Activated CD8-positive, alpha-beta T cell treated with anti-CD3 and anti-CD28 coated beads, Interleukin-2, amount 10 ng/mL, durations not matched to agents 7 days and 5 days (primary cell): ENCODE results near the gene RUNX1. TPM values are rescaled to one million over a fixed set of nuclear protein-coding genes. Genes with fewer than 3 reads are reported as not detected.

Experiments
- ATAC-seq: fragments of 150-1000 bp; cut with Tn5 transposase; one replicate; pipeline ENCODE4 v1.10.0; 2021; ENCODE audit warnings: moderate library complexity
- CTCF ChIA-PET: fragments of 350-600 bp; sonication (Branson Sonifier 250); formaldehyde crosslinking; loops from one replicate; lab custom pipeline; 2021; ENCODE audit warnings: antibody characterized with exemption; lab: Charles Lee
- POLR2A ChIA-PET: fragments of 350-600 bp; sonication (Branson Sonifier 250); formaldehyde crosslinking; loops from one replicate; lab custom pipeline; 2021; ENCODE audit warnings: antibody characterized with exemption; lab: Charles Lee
- DNase-seq: peaks from one replicate; pipeline ENCODE4 v3.0.0-alpha.2; 2020
- H3K27ac Mint-ChIP-seq: one replicate; pipeline ENCODE4 v1.8.0; 2021; ENCODE audit warnings: mild to moderate bottlenecking, mixed read lengths
- H3K27me3 Mint-ChIP-seq: one replicate; pipeline ENCODE4 v1.8.0; 2021; ENCODE audit warnings: low read depth, mixed read lengths
- H3K36me3 Mint-ChIP-seq: one replicate; pipeline ENCODE4 v1.8.0; 2021; ENCODE audit warnings: low read depth, mixed read lengths
- H3K4me1 Mint-ChIP-seq: one replicate; pipeline ENCODE4 v1.8.0; 2021; ENCODE audit warnings: low read depth, mixed read lengths
- H3K4me3 Mint-ChIP-seq: one replicate; pipeline ENCODE4 v1.8.0; 2021; ENCODE audit warnings: mild to moderate bottlenecking, mixed read lengths
- H3K9me3 Mint-ChIP-seq: one replicate; pipeline ENCODE4 v1.8.0; 2022; ENCODE audit warnings: mixed read lengths; ENCODE audit not compliant: insufficient read depth
- total RNA-seq, 2 experiments: library from RNA; stranded (reverse); gene quantifications; one replicate each; pipeline ENCODE4 v1.2.3, GENCODE V29; 2021

RUNX1 gene
- total RNA-seq, 2 experiments from 2014 or later: 10.4 to 10.6 TPM

GRCh38 chr21:34915364-34915841 is 133.7 kb downstream of the RUNX1 start:
- CTCF ChIA-PET: no interaction called here
- H3K4me1 Mint-ChIP-seq: no peaks in the 10 kb centered on the region

GRCh38 chr21:34914239-34914638 is 134.9 kb downstream of the RUNX1 start:
- no peak overlapping the region for H3K27ac Mint-ChIP-seq
- H3K9me3 Mint-ChIP-seq: no peaks in the 10 kb centered on the region
- peaks cover 2% of the 10 kb centered on the region for H3K4me1 Mint-ChIP-seq
- POLR2A ChIA-PET: no interaction called here
- no peak overlapping the region for H3K4me3 Mint-ChIP-seq
- no peaks in the 10 kb centered on the region for H3K36me3 Mint-ChIP-seq
- peaks cover 13% of the 10 kb centered on the region for H3K27me3 Mint-ChIP-seq
- DNase-seq (no peak), ATAC-seq (no peak)
- CTCF ChIA-PET: no interaction called here

More at GRCh38 chr21:34915364-34915841, 133.7 kb downstream of the RUNX1 start:
- POLR2A ChIA-PET: no interaction called here
- no peak overlapping the region for H3K4me3 Mint-ChIP-seq
- no peak for ATAC-seq
- DNase-seq: no peak
- no peaks in the 10 kb centered on the region for H3K36me3 Mint-ChIP-seq
- H3K9me3 Mint-ChIP-seq: no peaks in the 10 kb centered on the region
- H3K27me3 Mint-ChIP-seq: peaks cover 13% of the 10 kb centered on the region
- H3K27ac Mint-ChIP-seq: no peak overlapping the region

DNA sequence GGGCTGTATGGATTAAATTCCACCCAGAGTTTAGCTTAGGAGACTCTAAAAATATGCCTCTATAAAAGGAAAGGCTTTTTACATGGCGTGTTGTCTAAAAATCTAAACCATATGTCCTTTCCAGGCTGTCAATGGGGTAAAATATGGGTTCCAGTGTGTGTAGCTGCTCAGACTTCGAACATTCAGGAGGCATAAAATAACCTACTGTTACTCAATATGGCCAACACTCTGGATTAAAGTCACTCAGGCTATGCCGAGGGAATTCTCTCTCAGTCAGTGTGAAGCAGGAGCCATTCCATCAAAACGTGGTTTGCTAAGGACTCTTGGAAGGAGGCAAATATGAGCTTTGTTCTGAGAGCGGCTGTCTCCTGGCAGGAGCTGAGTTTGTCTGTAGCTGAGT is 135.3 kb downstream of the RUNX1 start:
- Mint-ChIP-seq H3K4me3 (no peak overlapping the region), H3K4me1 (peaks cover 2% of the 10 kb centered on the region), H3K27me3 (peaks cover 13% of the 10 kb centered on the region), H3K36me3 (no peaks in the 10 kb centered on the region), H3K9me3 (no peaks in the 10 kb centered on the region), H3K27ac (no peak overlapping the region)
- CTCF ChIA-PET: no interaction called here
- POLR2A ChIA-PET: interaction anchor here (0.7 kb wide), 1 partner anchor 9 kb away, joined by 3 read pairs; no protein-coding TSS in a partner anchor
- ATAC-seq (no peak), DNase-seq (no peak)

GRCh38 chr21:34912022-34912945 is 136.8 kb downstream of the RUNX1 start:
- H3K36me3 Mint-ChIP-seq: no peaks in the 10 kb centered on the region
- H3K27me3 Mint-ChIP-seq: peaks cover 13% of the 10 kb centered on the region
- H3K9me3 Mint-ChIP-seq: no peaks in the 10 kb centered on the region
- CTCF ChIA-PET: no interaction called here
- H3K4me3 Mint-ChIP-seq: no peak overlapping the region
- ATAC-seq (no peak), DNase-seq (peak; percentile 4)
- H3K4me1 Mint-ChIP-seq: peaks cover 10% of the 10 kb centered on the region
- H3K27ac Mint-ChIP-seq: no peak overlapping the region
- POLR2A ChIA-PET: interaction anchor here (0.6 kb wide), 1 partner anchor 105 kb away, joined by 3 read pairs; no protein-coding TSS in a partner anchor

DNA sequence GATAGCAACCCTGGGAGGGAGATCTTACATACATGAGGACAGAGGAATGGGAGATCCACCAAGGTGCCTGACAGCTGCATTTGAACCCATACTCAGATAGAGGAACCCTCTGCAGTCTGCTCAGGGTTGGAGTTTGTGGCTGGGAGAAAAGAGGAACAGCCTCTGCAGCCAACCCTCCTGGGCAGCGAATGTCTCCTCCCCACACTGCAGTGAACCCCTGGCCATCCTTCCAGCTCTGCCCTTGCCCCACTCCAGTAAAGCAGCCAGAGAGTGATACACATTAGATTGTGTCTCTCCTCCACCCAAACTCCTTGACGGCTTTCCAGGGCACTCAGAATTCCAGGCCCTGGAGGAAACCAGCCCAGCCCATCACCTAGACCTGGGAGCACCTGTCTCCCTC is 137.7 kb downstream of the RUNX1 start:
- Mint-ChIP-seq H3K4me1 (peaks cover 10% of the 10 kb centered on the region), H3K27ac (no peak overlapping the region), H3K27me3 (peaks cover 13% of the 10 kb centered on the region), H3K9me3 (no peaks in the 10 kb centered on the region), H3K36me3 (no peaks in the 10 kb centered on the region), H3K4me3 (no peak overlapping the region)
- POLR2A ChIA-PET: interaction anchor here (0.5 to 0.8 kb wide), 2 partner anchors 25 to 733 kb away, joined by 3 to 7 read pairs; no protein-coding TSS in a partner anchor
- DNase-seq (no peak), ATAC-seq (no peak)
- CTCF ChIA-PET: no interaction called here

GRCh38 chr21:34910396-34910795 is 138.7 kb downstream of the RUNX1 start:
- ChIA-PET POLR2A (no interaction called here), CTCF (interaction anchor here (0.9 kb wide), 1 partner anchor 21 kb away, joined by 4 read pairs; no protein-coding TSS in a partner anchor)
- H3K4me1 Mint-ChIP-seq: peaks cover 10% of the 10 kb centered on the region
- H3K27ac Mint-ChIP-seq: no peak overlapping the region
- no peak overlapping the region for H3K4me3 Mint-ChIP-seq
- no peaks in the 10 kb centered on the region for H3K9me3 Mint-ChIP-seq
- H3K36me3 Mint-ChIP-seq: no peaks in the 10 kb centered on the region
- peaks cover 12% of the 10 kb centered on the region for H3K27me3 Mint-ChIP-seq
- DNase-seq (no peak), ATAC-seq (no peak)

DNA sequence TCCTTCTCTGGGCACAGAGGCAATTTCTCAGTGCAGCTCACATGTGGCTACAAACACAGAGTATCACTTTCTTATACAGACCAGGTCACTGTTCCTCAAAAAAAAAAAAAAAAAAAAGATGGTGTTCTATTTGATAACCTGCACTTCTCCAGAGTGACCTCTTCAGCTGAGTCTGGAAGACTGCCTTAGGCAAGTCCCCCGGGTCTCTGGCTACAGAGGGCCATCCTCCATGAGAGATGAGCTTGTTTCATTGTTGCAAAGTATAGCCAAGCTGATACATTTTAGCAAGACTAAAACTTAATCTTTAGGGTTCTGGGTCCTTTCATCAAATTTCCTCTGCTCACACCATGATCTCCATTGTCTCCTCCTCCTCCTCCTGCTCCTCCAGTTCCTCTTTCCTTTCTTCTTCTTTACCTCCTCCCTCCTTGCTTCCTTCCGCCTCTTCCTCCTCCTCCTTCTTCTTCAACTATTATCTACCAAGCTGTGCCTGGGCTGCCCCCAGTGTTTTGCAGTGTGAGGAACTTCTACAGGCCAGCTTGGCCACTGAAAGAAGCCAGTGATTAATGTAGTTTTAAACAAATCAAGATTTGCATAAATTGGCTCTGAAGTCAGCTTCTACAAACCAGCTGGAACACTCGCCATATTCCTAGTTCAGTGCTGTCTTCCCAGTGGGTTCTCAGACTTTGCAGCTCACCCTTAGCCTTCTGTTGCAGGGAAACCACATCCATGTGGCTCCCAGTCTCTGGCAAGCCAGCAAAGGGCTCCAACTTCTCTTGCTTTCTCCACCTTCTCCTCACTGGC is 139.4 kb downstream of the RUNX1 start:
- Mint-ChIP-seq H3K36me3 (no peaks in the 10 kb centered on the region), H3K27ac (no peak overlapping the region), H3K4me1 (peaks cover 10% of the 10 kb centered on the region), H3K4me3 (no peak overlapping the region), H3K27me3 (peaks cover 12% of the 10 kb centered on the region), H3K9me3 (no peaks in the 10 kb centered on the region)
- ATAC-seq (no peak), DNase-seq (peak; percentile 14)
- ChIA-PET CTCF (no interaction called here), POLR2A (no interaction called here)

DNA sequence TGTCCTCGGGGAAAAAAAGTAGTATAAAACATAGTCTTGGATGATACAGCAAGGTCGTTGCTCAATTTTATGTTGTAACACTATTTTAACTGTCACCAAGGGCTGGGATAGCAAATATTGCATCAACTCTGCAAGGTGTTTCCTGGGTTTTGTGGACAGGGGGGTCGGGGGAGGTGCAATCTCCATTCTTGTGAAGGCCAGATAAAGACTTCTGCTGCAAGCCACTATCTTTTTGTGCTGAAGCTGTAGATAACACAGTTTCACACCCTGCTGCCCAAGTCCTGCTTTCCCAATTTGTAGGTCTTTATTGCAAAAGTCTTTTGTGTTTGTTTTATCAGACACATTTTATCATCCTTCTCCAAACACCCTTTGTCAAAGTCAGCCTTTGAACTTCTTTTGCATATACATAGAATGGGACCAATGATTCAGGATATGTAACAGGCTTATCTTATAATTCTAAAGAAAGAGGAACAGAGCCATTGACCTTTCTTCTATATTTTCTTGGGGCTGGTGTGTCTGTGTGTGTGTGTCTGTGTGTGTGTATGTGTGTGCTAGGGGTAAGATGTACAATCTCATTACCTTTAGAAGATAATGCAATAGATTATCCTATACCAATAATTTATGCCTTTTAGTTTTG is 140.6 kb downstream of the RUNX1 start:
- ChIA-PET POLR2A (no interaction called here), CTCF (no interaction called here)
- H3K27me3 Mint-ChIP-seq: peaks cover 12% of the 10 kb centered on the region
- H3K9me3 Mint-ChIP-seq: no peaks in the 10 kb centered on the region
- H3K4me1 Mint-ChIP-seq: peaks cover 10% of the 10 kb centered on the region
- H3K27ac Mint-ChIP-seq: no peak overlapping the region
- DNase-seq (peak; percentile 19), ATAC-seq (no peak)
- no peaks in the 10 kb centered on the region for H3K36me3 Mint-ChIP-seq
- H3K4me3 Mint-ChIP-seq: no peak overlapping the region

DNA sequence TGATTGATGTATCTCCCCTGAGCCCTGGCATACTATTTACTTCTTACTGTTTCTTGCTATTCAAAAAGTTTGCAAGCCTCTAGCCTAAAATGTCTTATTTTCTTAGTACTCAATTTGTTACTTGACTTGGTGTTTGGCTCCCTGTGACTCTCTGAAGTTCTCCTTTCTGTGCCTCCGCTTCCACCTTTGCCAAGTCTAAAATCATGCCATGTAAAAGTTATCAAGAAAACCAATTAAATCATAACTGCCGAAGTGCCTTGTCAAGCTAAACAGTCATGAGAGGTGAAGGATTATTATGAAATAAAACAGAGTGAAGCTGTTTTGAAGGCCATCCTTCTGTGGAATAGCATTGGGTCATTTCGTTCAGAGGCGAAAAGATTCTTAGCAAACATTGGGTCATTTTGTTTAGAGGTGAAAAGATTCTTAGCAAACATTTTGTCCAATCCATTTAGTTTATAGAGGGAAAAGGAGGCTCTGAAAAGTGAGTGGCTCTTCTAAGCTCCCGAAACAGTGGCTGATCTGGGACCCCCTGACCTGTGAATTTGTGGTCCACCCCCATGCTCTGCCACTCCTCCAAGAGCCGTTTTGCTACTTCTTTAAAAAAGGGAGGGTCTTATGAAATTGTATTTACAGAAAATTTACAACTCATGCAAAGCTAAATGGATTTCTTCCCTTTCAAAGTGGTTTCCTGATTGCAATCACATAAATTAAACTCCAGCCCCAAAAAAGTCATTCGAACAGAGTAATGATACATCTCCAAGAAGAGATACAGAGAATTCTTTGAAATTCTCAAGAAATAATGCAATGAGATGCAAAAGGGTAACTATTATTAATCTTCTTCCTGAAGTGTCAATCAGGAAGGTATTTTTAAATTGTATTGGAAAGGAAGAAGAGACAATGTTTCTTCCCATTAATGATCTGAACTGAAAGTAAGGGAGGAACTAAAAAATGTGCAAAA is 141.4 kb downstream of the RUNX1 start:
- ATAC-seq (no peak), DNase-seq (peak; percentile 1)
- ChIA-PET POLR2A (no interaction called here), CTCF (interaction anchor here (0.5 to 1.2 kb wide), 2 partner anchors 26 to 88 kb away, joined by 3 read pairs; no protein-coding TSS in a partner anchor)
- no peaks in the 10 kb centered on the region for H3K36me3 Mint-ChIP-seq
- H3K27me3 Mint-ChIP-seq: peaks cover 12% of the 10 kb centered on the region
- no peak overlapping the region for H3K4me3 Mint-ChIP-seq
- no peaks in the 10 kb centered on the region for H3K9me3 Mint-ChIP-seq
- no peak overlapping the region for H3K27ac Mint-ChIP-seq
- H3K4me1 Mint-ChIP-seq: peaks cover 10% of the 10 kb centered on the region

DNA sequence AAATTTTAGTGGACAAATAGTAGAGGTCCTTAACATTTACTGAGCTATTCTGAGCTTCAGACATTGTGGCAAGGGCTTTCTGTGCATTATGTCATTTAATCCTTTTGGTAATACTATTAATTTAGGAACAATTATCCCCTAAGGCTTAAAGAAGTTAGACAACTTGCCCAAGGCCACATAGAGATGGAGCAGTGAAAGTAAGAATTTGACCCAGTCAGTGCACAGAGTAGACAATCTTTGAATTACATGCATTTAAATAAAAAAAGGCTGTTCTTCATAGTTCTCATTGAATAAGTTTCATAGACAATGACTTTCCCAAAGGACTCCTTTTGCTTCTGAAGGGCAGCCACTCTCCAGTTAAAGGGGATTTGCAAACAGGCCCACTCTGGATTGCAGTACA is 142.7 kb downstream of the RUNX1 start:
- POLR2A ChIA-PET: no interaction called here
- CTCF ChIA-PET: interaction anchor here (1.2 to 1.6 kb wide), 2 partner anchors 27 to 29 kb away, joined by 3 to 5 read pairs; no protein-coding TSS in a partner anchor
- Mint-ChIP-seq H3K27ac (no peak overlapping the region), H3K4me3 (no peak overlapping the region), H3K4me1 (peaks cover 10% of the 10 kb centered on the region), H3K9me3 (no peaks in the 10 kb centered on the region), H3K36me3 (no peaks in the 10 kb centered on the region), H3K27me3 (peaks cover 3% of the 10 kb centered on the region)
- no peak for ATAC-seq
- no peak for DNase-seq
